Upper lobe of right lung (tissue), 1 donor: ENCODE measurements around the gene LMTK3. TPM values are rescaled to one million over a fixed set of nuclear protein-coding genes. Genes with fewer than 3 reads are reported as not detected.

Experiments used
- ATAC-seq: fragments of 200-7000 bp; cut with Tn5 transposase; one replicate; pipeline ENCODE4 v1.9.1; 2020; ENCODE audit warnings: mild to moderate bottlenecking, moderate library complexity
- DNase-seq: peaks from one replicate; pipeline ENCODE4 v3.0.0-alpha.2; 2020
- H3K27ac ChIP-seq: fragments of 200-600 bp; one replicate; pipeline ENCODE4 v1.8.0; 2022
- H3K27me3 ChIP-seq: fragments of 200-600 bp; one replicate; pipeline ENCODE4 v1.8.0; 2022; ENCODE audit warnings: mild to moderate bottlenecking
- H3K36me3 ChIP-seq: fragments of 200-600 bp; one replicate; pipeline ENCODE4 v1.8.0; 2022
- H3K4me1 ChIP-seq: fragments of 200-600 bp; one replicate; pipeline ENCODE4 v1.8.0; 2022
- H3K4me3 ChIP-seq: fragments of 200-600 bp; one replicate; pipeline ENCODE4 v1.8.0; 2022; ENCODE audit warnings: mild to moderate bottlenecking
- H3K9me3 ChIP-seq: fragments of 200-600 bp; one replicate; pipeline ENCODE4 v1.8.0; 2022
- intact Hi-C: fragments of 100-400 bp; cut with DNase I; formaldehyde crosslinking; loops from one replicate; pipeline ENCODE4 v1.11.0; 2022
- total RNA-seq: library from RNA; stranded (reverse); fragmentation: NEBNext Ultra II Directional; extraction: Animal tissue kit (Norgen Biotek cat#: 25700); gene quantifications from one replicate; pipeline ENCODE4 v1.2.1, GENCODE V29; 2021
- TF ChIP-seq, protein P1 (sequence below): fragments of 200-600 bp; IDR thresholded peaks from one replicate; pipeline ENCODE4 v1.8.0; 2022; ENCODE audit warnings: antibody characterized with exemption
- donor health status: DM: no; HTN: yes; CAD: no; lungs with severe emphysema.

LMTK3 gene
- total RNA-seq, 1 donor from 2014 or later, result 7.1 TPM

DNA sequence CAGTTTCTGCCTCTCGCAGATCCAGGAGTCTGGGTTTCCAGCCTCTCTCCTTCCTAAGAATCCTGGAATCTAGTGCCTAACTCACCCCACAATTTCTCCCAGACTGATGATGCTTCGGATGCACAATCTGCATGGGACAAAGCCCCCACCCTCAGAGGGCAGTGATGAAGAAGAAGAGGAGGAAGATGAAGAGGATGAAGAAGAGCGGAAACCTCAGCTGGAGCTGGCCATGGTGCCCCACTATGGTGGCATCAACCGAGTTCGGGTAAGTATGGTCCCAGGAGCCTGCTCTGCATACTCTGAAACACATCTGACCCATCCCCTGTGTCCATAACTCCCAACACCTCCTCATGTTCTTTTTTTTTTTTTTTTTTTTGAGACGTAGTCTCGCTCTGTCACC, 65.1 kb downstream of the LMTK3 start:
- H3K4me3 ChIP-seq, result peak overlapping the region; percentile 100
- TF ChIP-seq, protein P1, sequence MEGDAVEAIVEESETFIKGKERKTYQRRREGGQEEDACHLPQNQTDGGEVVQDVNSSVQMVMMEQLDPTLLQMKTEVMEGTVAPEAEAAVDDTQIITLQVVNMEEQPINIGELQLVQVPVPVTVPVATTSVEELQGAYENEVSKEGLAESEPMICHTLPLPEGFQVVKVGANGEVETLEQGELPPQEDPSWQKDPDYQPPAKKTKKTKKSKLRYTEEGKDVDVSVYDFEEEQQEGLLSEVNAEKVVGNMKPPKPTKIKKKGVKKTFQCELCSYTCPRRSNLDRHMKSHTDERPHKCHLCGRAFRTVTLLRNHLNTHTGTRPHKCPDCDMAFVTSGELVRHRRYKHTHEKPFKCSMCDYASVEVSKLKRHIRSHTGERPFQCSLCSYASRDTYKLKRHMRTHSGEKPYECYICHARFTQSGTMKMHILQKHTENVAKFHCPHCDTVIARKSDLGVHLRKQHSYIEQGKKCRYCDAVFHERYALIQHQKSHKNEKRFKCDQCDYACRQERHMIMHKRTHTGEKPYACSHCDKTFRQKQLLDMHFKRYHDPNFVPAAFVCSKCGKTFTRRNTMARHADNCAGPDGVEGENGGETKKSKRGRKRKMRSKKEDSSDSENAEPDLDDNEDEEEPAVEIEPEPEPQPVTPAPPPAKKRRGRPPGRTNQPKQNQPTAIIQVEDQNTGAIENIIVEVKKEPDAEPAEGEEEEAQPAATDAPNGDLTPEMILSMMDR, result no peak
- H3K36me3 ChIP-seq, result peaks cover 49% of the 10 kb centered on the region
- DNase-seq (no peak), ATAC-seq (no peak)
- intact Hi-C loops, result no loop called here
- H3K4me1 ChIP-seq, result peaks cover 13% of the 10 kb centered on the region
- peaks cover 15% of the 10 kb centered on the region for H3K27me3 ChIP-seq
- H3K27ac ChIP-seq, result peak overlapping the region; percentile 88
- no peaks in the 10 kb centered on the region for H3K9me3 ChIP-seq

DNA sequence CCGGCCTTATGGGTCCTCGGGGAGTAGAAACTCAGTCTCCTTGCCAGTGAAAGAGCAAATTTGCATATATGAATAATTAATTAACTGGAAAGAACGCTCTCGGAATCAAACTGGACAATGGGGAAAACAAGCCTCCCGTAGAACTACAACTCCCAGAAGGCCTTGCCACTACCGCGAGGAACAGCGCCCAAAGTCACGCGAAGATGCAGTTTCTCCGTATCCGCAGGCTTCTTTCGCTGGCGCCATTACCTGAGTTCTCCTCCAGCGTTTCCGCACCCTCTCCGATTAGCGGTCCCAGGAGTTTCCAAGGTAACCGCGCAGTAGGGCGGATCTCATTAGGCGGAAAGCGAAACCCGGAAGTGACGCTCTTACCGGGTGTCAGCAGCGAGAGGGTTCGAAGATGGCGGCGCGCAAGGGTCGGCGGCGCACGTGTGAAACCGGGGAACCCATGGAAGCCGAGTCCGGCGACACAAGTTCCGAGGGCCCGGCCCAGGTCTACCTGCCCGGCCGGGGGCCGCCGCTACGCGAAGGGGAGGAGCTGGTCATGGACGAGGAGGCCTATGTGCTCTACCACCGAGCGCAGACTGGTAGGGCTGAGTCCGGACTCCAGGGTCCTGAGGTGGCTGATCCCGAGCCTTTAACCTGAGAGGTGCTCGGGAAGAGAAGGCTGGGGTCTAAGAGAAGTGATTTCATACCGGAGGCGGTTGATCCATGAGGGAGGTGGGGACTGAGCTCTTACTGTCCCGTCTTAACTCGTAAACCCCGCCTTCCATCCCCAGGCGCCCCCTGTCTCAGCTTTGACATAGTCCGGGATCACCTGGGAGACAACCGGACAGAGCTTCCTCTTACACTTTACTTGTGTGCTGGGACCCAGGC, 65.8 kb downstream of the LMTK3 start, which contains the start of gene GRWD1:
GRWD1 (plus strand) TSS at position 378 of the 876 bp plus-strand sequence; CDS start at position 401, 23 bp downstream.
- H3K27me3 ChIP-seq, result peaks cover 23% of the 10 kb centered on the region
- TF ChIP-seq, protein P1, result no peak
- peaks cover 42% of the 10 kb centered on the region for H3K36me3 ChIP-seq
- H3K9me3 ChIP-seq, result no peaks in the 10 kb centered on the region
- DNase-seq (peak; percentile 92), ATAC-seq (peak; percentile 94)
- peak within 1 kb of the TSS; percentile 88 for H3K27ac ChIP-seq
- H3K4me3 ChIP-seq, result peak within 1 kb of the TSS; percentile 100
- peaks cover 13% of the 10 kb centered on the region for H3K4me1 ChIP-seq
- intact Hi-C loops, result no loop called here

DNA sequence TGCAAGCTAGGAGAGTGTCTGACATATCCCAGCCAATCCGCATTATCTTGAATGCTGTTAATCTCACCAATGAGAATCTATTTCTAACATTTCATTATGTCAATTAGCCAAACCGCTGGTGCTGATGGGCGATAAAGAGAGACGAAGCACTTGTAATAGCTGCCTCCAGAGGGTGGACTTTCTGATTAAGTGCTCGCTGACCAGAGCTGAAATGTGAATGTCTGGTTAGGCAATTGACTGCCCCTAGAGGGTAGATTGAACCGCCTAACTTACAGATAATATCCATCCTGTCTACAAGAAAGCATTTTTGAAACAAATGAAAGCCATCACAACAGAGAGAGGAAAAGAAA, 66.4 kb downstream of the LMTK3 start:
- H3K9me3 ChIP-seq, result no peaks in the 10 kb centered on the region
- peaks cover 24% of the 10 kb centered on the region for H3K27me3 ChIP-seq
- ATAC-seq (peak; percentile 24), DNase-seq (no peak)
- peaks cover 35% of the 10 kb centered on the region for H3K36me3 ChIP-seq
- H3K4me1 ChIP-seq, result peaks cover 13% of the 10 kb centered on the region
- intact Hi-C loops, result no loop called here
- TF ChIP-seq, protein P1, result peak; percentile 48
- H3K4me3 ChIP-seq, result peak overlapping the region; percentile 100
- H3K27ac ChIP-seq, result peak overlapping the region; percentile 88

DNA sequence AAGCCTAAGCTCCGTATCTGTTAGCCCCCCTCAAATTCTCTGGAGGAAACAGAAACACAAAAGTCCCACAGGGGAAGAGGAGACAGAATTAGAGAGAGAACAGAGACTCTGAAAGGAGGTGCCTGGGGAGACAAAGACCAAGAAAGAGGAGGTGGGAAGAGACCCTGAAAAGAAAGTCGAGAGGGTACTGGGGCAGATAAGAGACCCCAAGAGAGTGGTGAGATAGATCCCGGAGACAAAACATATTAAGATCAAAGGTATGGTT, 66.8 kb downstream of the LMTK3 start:
- H3K4me1 ChIP-seq, result peaks cover 13% of the 10 kb centered on the region
- peaks cover 32% of the 10 kb centered on the region for H3K36me3 ChIP-seq
- intact Hi-C loops, result no loop called here
- H3K4me3 ChIP-seq, result peak overlapping the region; percentile 100
- peak overlapping the region; percentile 88 for H3K27ac ChIP-seq
- DNase-seq, result no peak
- peaks cover 24% of the 10 kb centered on the region for H3K27me3 ChIP-seq
- no peak for ATAC-seq
- H3K9me3 ChIP-seq, result no peaks in the 10 kb centered on the region
- TF ChIP-seq, protein P1, result no peak

DNA sequence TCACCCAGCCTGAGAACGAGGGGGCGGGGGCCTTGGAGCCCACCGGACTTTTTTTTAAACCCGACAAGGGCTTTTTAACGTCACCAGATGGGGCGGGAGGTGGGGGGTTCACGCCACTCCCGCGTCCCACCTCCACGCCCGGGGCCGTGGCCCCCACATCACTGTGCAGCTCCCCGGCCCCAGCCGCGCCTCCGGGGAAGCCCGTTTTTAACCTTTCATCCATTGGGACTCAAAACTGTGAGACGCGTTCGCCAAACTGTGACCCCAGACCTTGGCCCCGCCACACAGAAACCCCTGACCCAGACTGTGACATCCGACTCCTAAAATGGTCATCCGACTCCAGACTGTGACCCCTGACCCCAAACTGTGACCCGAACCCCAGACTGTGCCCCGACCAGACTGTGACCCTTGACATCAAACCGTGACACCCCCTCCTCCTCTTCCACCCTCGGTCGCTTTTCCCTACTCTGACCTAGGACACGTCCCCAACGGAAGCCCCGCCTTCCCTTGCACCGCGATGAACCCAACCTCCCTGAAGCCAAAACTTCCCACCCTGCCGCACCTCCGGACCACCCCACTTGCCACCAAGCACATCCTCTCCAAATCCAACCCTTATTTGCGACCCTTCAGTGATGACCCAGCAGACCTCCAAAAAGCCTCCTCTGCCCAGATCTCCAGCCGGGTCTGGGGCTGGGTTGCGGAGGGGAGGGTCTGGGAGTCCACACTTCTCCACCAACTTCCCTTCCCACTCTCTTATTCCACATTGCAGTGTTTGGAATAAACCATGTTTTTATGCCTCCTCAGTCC, 67.3 kb downstream of the LMTK3 start:
- H3K27me3 ChIP-seq, result peaks cover 24% of the 10 kb centered on the region
- peak overlapping the region; percentile 100 for H3K4me3 ChIP-seq
- H3K27ac ChIP-seq, result no peak overlapping the region
- intact Hi-C loops, result no loop called here
- no peak for ATAC-seq
- TF ChIP-seq, protein P1, result no peak
- no peaks in the 10 kb centered on the region for H3K9me3 ChIP-seq
- peaks cover 26% of the 10 kb centered on the region for H3K36me3 ChIP-seq
- H3K4me1 ChIP-seq, result peaks cover 13% of the 10 kb centered on the region
- no peak for DNase-seq
